ENCODE results near the gene ZNF219.

Gene ZNF219

DNA sequence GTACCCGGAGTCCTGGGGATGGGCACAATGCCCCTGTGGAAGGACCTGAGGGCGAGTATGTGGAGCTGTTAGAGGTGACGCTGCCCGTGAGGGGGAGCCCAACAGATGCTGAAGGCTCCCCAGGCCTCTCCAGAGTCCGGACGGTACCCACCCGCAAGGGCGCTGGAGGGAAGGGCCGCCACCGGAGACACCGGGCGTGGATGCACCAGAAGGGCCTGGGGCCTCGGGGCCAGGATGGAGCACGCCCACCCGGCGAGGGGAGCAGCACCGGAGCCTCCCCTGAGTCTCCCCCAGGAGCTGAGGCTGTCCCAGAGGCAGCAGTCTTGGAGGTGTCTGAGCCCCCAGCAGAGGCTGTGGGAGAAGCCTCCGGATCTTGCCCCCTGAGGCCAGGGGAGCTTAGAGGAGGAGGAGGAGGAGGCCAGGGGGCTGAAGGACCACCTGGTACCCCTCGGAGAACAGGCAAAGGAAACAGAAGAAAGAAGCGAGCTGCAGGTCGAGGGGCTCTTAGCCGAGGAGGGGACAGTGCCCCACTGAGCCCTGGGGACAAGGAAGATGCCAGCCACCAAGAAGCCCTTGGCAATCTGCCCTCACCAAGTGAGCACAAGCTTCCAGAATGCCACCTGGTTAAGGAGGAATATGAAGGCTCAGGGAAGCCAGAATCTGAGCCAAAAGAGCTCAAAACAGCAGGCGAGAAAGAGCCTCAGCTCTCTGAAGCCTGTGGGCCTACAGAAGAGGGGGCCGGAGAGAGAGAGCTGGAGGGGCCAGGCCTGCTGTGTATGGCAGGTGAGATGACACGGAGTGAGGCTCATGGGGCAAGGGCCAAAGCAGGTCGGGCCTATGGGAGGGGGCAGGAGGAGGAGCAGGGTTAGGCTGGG lies 23.8 kb downstream of the ZNF219 start:
- H3K4me3 ChIP-seq (ENCODE audit: low read depth, low read length): no peak overlapping the region
- no peak for DNase-seq
- H3K36me3 ChIP-seq: peaks cover 16% of the 10 kb centered on the region

GRCh38 chr14:21073921-21074320 lies 24.5 kb downstream of the ZNF219 start:
- Histone ChIP-seq H3K9me3 (no peaks in the 10 kb centered on the region), H3K4me3 (ENCODE audit: low read depth, low read length) (no peak overlapping the region), H3K36me3 (peaks cover 16% of the 10 kb centered on the region), H3K4me1 (peaks cover 21% of the 10 kb centered on the region), H3K27me3 (peaks cover 9% of the 10 kb centered on the region)
- no peak for DNase-seq
- TF ChIP-seq, protein P1, sequence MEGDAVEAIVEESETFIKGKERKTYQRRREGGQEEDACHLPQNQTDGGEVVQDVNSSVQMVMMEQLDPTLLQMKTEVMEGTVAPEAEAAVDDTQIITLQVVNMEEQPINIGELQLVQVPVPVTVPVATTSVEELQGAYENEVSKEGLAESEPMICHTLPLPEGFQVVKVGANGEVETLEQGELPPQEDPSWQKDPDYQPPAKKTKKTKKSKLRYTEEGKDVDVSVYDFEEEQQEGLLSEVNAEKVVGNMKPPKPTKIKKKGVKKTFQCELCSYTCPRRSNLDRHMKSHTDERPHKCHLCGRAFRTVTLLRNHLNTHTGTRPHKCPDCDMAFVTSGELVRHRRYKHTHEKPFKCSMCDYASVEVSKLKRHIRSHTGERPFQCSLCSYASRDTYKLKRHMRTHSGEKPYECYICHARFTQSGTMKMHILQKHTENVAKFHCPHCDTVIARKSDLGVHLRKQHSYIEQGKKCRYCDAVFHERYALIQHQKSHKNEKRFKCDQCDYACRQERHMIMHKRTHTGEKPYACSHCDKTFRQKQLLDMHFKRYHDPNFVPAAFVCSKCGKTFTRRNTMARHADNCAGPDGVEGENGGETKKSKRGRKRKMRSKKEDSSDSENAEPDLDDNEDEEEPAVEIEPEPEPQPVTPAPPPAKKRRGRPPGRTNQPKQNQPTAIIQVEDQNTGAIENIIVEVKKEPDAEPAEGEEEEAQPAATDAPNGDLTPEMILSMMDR (IDR thresholded peaks at IDR 0.05; ENCODE audit: low read depth, low read length): no peak

More for the DNA sequence above, 23.8 kb downstream of the ZNF219 start:
- Histone ChIP-seq H3K4me1 (peaks cover 15% of the 10 kb centered on the region), H3K27me3 (peaks cover 2% of the 10 kb centered on the region), H3K9me3 (no peaks in the 10 kb centered on the region)
- TF ChIP-seq, protein P1 (IDR thresholded peaks at IDR 0.05; ENCODE audit: low read depth, low read length): no peak

- DNase-seq: no peak
- Histone ChIP-seq H3K4me3 (ENCODE audit: low read depth, low read length) (no peak overlapping the region), H3K27me3 (peaks cover 12% of the 10 kb centered on the region), H3K9me3 (no peaks in the 10 kb centered on the region), H3K36me3 (peaks cover 14% of the 10 kb centered on the region), H3K4me1 (peaks cover 21% of the 10 kb centered on the region)
- TF ChIP-seq, protein P1 (IDR thresholded peaks at IDR 0.05; ENCODE audit: low read depth, low read length): no peak
Observed at GRCh38 chr14:21072781-21073339, 25.6 kb downstream of the ZNF219 start.

DNA sequence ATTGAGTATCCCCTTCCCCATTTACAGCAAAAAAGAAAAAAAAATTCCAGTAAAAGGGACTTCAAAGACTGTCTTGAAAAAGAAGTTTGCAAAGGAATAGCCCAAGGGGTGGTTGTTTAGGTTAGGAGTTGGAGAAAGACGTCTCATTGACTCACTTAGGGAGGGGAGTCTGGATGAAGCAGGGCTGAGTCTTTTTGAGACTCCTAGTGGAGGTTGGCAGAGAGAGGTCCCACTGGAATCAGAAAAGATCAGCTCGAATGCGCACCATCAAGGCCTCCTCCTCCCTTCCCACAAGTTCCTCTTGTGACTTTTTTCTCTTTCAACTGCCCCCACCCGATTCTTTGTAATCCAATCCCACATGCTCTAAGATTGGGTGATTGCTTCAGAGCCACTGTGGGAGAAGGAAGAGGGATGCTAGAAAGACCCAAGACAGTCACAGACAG lies 26.4 kb downstream of the ZNF219 start:
- H3K4me1 ChIP-seq: peaks cover 21% of the 10 kb centered on the region
- no peaks in the 10 kb centered on the region for H3K9me3 ChIP-seq
- H3K4me3 ChIP-seq (ENCODE audit: low read depth, low read length): peak overlapping the region; percentile 84
- TF ChIP-seq, protein P1 (IDR thresholded peaks at IDR 0.05; ENCODE audit: low read depth, low read length): no peak
- DNase-seq: no peak
- H3K27me3 ChIP-seq: peaks cover 12% of the 10 kb centered on the region
- H3K36me3 ChIP-seq: peaks cover 13% of the 10 kb centered on the region

- Histone ChIP-seq H3K36me3 (peaks cover 10% of the 10 kb centered on the region), H3K27me3 (peaks cover 12% of the 10 kb centered on the region), H3K4me1 (peaks cover 20% of the 10 kb centered on the region), H3K4me3 (ENCODE audit: low read depth, low read length) (peak overlapping the region; percentile 84), H3K9me3 (no peaks in the 10 kb centered on the region)
- TF ChIP-seq, protein P1 (IDR thresholded peaks at IDR 0.05; ENCODE audit: low read depth, low read length): no peak
- DNase-seq: peak; percentile 93
Observed at GRCh38 chr14:21071225-21072030, 27.0 kb downstream of the ZNF219 start.

All from BE2C (cell line).